HepG2 (cell line): ENCODE data around the gene AOX1. TPM values are rescaled to one million over a fixed set of nuclear protein-coding genes. Genes with fewer than 3 reads are reported as not detected.

Experiments
- ATAC-seq: fragments of 200-7000 bp; cut with Tn5 transposase; 3 replicates; pipeline ENCODE4 v1.9.1; 2020; ENCODE audit warnings: mild to moderate bottlenecking, moderate library complexity
- BruUV-seq: library from RNA; stranded (reverse); fragments of 400-500 nt; replicated peaks from 2 replicates; lab custom pipeline; 2021; lab: Mats Ljungman, UMichigan
- CTCF ChIA-PET: fragments of 300-600 bp; formaldehyde crosslinking; extraction: SDS; loops from one replicate; lab custom pipeline; 2021; ENCODE audit warnings: low total read pairs, inconsistent platforms, low intra/inter-chr PET ratio; lab: Yijun Ruan, JAX
- POLR2A ChIA-PET: fragments of 350-600 bp; sonication (Branson Sonifier 250); formaldehyde crosslinking; loops from one replicate; lab custom pipeline; 2020; ENCODE audit warnings: antibody characterized with exemption, inconsistent platforms; lab: Yijun Ruan, JAX
- DNase-seq: peaks from one replicate; pipeline ENCODE4 v3.0.0-alpha.2; 2015; ENCODE audit warnings: low spot score
- FAIRE-seq: peaks from 3 replicates; lab custom pipeline; 2011; peaks lifted over from hg19 to GRCh38; lab: Jason Lieb, UNC
- H2AFZ ChIP-seq: one replicate; pipeline ENCODE4 v1.6.1; 2011; ENCODE audit warnings: low read length, inconsistent platforms
- H3K27ac ChIP-seq: fragments of 300-600 bp; 3 replicates; pipeline ENCODE4 v1.8.0; 2011; ENCODE audit warnings: mixed run types, mild to moderate bottlenecking, mixed read lengths, low read length, inconsistent platforms; ENCODE audit not compliant: insufficient read depth; ENCODE audit errors: extremely low read length
- H3K27me3 ChIP-seq, 2 experiments: fragments of 200-600 bp in 1 of 2; 2 replicates in 1 of 2; 3 replicates in 1 of 2; pipeline versions ENCODE4 v1.6.0 to v1.8.0; 2011; ENCODE audit warnings: low read length in 2 of 2, mild to moderate bottlenecking in 2 of 2, moderate library complexity in 2 of 2, inconsistent platforms in 1 of 2; ENCODE audit not compliant: insufficient read depth in 2 of 2, control insufficient read depth in 1 of 2
- H3K36me3 ChIP-seq, 2 experiments: fragments of 200-600 bp in 1 of 2; replicated peaks in 1 of 2; 2 replicates in 1 of 2; 3 replicates in 1 of 2; pipeline versions ENCODE4 v1.5.1 to v1.8.0; 2011; ENCODE audit warnings: low read length in 2 of 2, inconsistent platforms in 1 of 2; ENCODE audit not compliant: insufficient read depth in 2 of 2, control insufficient read depth in 1 of 2
- H3K4me1 ChIP-seq: 2 replicates; pipeline ENCODE4 v1.5.1; 2012; ENCODE audit warnings: low read length, inconsistent platforms; ENCODE audit not compliant: insufficient read depth
- H3K4me2 ChIP-seq: 2 replicates; pipeline ENCODE4 v1.6.0; 2011; ENCODE audit warnings: low read depth, low read length, inconsistent platforms
- H3K4me3 ChIP-seq, 3 experiments: fragments of 200-600 bp in 1 of 3; sonication (generic), shearing (Covaris generic) in 1 of 3; replicated peaks in 1 of 3; 2 replicates each; pipeline ENCODE4 v1.5.1; 2011 to 2016; ENCODE audit warnings: low read length in 3 of 3, inconsistent platforms in 2 of 3, low read depth in 2 of 3, mild to moderate bottlenecking in 2 of 3, control low read depth in 1 of 3, mixed read lengths in 1 of 3; ENCODE audit not compliant: insufficient read depth in 1 of 3
- H3K79me2 ChIP-seq: one replicate; pipeline ENCODE4 v1.6.1; 2011; ENCODE audit warnings: low read length, inconsistent platforms; ENCODE audit not compliant: insufficient read depth
- H3K9ac ChIP-seq: 2 replicates; pipeline ENCODE4 v1.6.0; 2011; ENCODE audit warnings: mild to moderate bottlenecking, low read depth, low read length, inconsistent platforms; ENCODE audit not compliant: insufficient read depth
- H3K9me3 ChIP-seq: 2 replicates; pipeline ENCODE4 v1.5.1; 2012; ENCODE audit warnings: mild to moderate bottlenecking, low read length
- H4K20me1 ChIP-seq: 2 replicates; pipeline ENCODE4 v1.6.0; 2011; ENCODE audit warnings: inconsistent platforms, mild to moderate bottlenecking, low read length, moderate library complexity; ENCODE audit not compliant: insufficient read depth
- CEBPB ChIP-seq: IDR thresholded peaks from 2 replicates; pipeline ENCODE4 v1.6.1; 2011; ENCODE audit warnings: low read depth, low read length, improper control_type of control experiment, borderline replicate concordance
- EHMT2 ChIP-seq: fragments of 200-600 bp; sonication (generic); IDR thresholded peaks from 2 replicates; pipeline ENCODE4 v1.7.0; 2017; ENCODE audit warnings: antibody characterized with exemption, low read depth, low read length, borderline replicate concordance
- IKZF4 ChIP-seq: sonication (generic); formaldehyde crosslinking; IDR thresholded peaks from 2 replicates; pipeline ENCODE4 v1.5.1; 2020; ENCODE audit warnings: borderline replicate concordance, mild to moderate bottlenecking, low read depth, missing genetic modification reagents; ENCODE audit errors: not compliant biosample characterization
- KDM5B ChIP-seq: sonication (generic); formaldehyde crosslinking; IDR thresholded peaks from 2 replicates; pipeline ENCODE4 v1.4.0; 2020; ENCODE audit warnings: missing genetic modification reagents, mild to moderate bottlenecking, borderline replicate concordance
- STAG1 ChIP-seq: sonication (generic); formaldehyde crosslinking; IDR thresholded peaks from 2 replicates; pipeline ENCODE4 v1.4.0; 2020; ENCODE audit warnings: missing genetic modification reagents
- YEATS2 ChIP-seq: sonication (generic); formaldehyde crosslinking; IDR thresholded peaks from 2 replicates; pipeline ENCODE4 v1.4.0; 2020; ENCODE audit warnings: missing genetic modification reagents, borderline replicate concordance
- ZNF180 ChIP-seq: sonication (generic); formaldehyde crosslinking; IDR thresholded peaks from 2 replicates; pipeline ENCODE4 v1.4.0; 2020; ENCODE audit warnings: low read depth, missing genetic modification reagents, borderline replicate concordance
- ZNF577 ChIP-seq: sonication (generic); formaldehyde crosslinking; IDR thresholded peaks from 2 replicates; pipeline ENCODE4 v1.4.0; 2020; ENCODE audit warnings: mild to moderate bottlenecking, low read depth, missing genetic modification reagents, borderline replicate concordance
- ZNF747 ChIP-seq: sonication (generic); formaldehyde crosslinking; IDR thresholded peaks from 2 replicates; pipeline ENCODE4 v1.8.1; 2023; ENCODE audit warnings: missing genetic modification reagents, mild to moderate bottlenecking, borderline replicate concordance
- ZNF850 ChIP-seq: sonication (generic); formaldehyde crosslinking; conservative IDR thresholded peaks from 2 replicates; pipeline ENCODE4 v1.9.0; 2021; ENCODE audit warnings: mild to moderate bottlenecking, missing genetic modification reagents
- WGBS: methylation state at CpG from one replicate; pipeline ENCODE4 v1.1.6; 2017; ENCODE audit warnings: low lambda C conversion rate; 5-methylcytosine and 5-hydroxymethylcytosine counted together
- in situ Hi-C: cut with HindIII; loops from 2 replicates; pipeline ENCODE4 v1.10.0; 2017; ENCODE audit warnings: low pct_unique_long_range_greater_than_20kb; ENCODE audit not compliant: extremely low pct_ligation_motif_present
- intact Hi-C: fragments of 100-400 bp; cut with micrococcal nuclease; formaldehyde crosslinking; loops from one replicate; pipeline ENCODE4 v1.10.0; 2022; ENCODE audit not compliant: unreplicated experiment
- polyA plus RNA-seq, 8 experiments: library from polyadenylated mRNA; depleted of rRNA in 3 of 8; stranded (reverse) in 7 of 8; unstranded in 1 of 8; fragments of >200 nt; fragmentation: Illumina TruSeq in 4 of 8; extraction: Trizol in 4 of 8; gene quantifications; 2 replicates each; pipeline versions ENCODE4 v1.2.1 to v1.2.3, GENCODE V29; 2011 to 2016; ENCODE audit warnings: low read depth in 4 of 8, missing spikeins in 1 of 8, mixed read lengths in 1 of 8; ENCODE audit not compliant: insufficient read depth in 1 of 8
- total RNA-seq, 5 experiments: library from RNA; depleted of rRNA; stranded (reverse); fragments of >200 nt; fragmentation: Illumina TruSeq; extraction: Trizol; gene quantifications; 2 replicates each; pipeline ENCODE4 v1.2.3, GENCODE V29; 2016; ENCODE audit warnings: low read depth in 1 of 5
- TF ChIP-seq, protein P1 (sequence below), 2 experiments: fragments of 450-650 bp in 1 of 2; sonication (generic) in 1 of 2; formaldehyde crosslinking; IDR thresholded peaks; 2 replicates each; pipeline versions ENCODE4 v1.5.0 to v1.8.0; 2020 to 2022; ENCODE audit warnings: mild to moderate bottlenecking in 1 of 2, missing genetic modification reagents in 1 of 2
- TF ChIP-seq, protein P2 (sequence below): IDR thresholded peaks from 2 replicates; pipeline ENCODE4 v1.6.1; 2012; ENCODE audit warnings: low read depth, low read length, improper control_type of control experiment

Gene AOX1
- total and polyA plus RNA-seq, 2 of the 13 experiments (the other 11 are each of a cell fraction or from before 2014, with no cell fraction given) = 9.2 to 18.0 TPM

DNA sequence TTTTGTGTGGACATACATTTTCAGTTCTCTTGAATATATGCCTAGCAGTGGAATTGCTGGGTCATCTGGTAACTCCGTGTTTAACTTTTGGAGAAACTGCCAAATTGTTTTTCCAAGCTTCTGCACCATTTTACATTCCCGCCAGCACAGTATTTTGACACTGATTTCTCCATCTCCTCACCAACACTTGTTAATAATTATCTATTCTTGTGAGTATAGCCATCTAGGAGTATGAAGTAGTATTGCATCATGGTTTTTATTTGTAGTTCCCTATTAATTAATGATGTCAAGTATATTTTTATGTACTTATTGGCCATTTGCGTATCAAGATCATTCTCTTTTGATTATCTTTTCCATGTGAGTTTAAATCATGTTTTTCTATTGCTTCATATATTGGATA lies 17.9 kb upstream of the AOX1 start:
- ATAC-seq (no peak), FAIRE-seq (no peak), DNase-seq (no peak)
- H3K4me1 ChIP-seq = no peaks in the 10 kb centered on the region
- H3K9ac ChIP-seq = no peak overlapping the region
- H3K79me2 ChIP-seq = no peaks in the 10 kb centered on the region
- POLR2A ChIA-PET = no interaction called here
- no peaks in the 10 kb centered on the region for H4K20me1 ChIP-seq
- no peaks in the 10 kb centered on the region for H3K27me3 ChIP-seq
- CTCF ChIA-PET = no interaction called here
- no peaks in the 10 kb centered on the region for H3K9me3 ChIP-seq
- in situ Hi-C loops = no loop called here
- H3K27ac ChIP-seq = no peak overlapping the region
- 92% methylated on average over 3 of the region's 3 CpGs for WGBS
- H3K4me3 ChIP-seq = no peak overlapping the region
- H3K4me2 ChIP-seq = no peak overlapping the region
- intact Hi-C loops = no loop called here
- peaks cover 0 to 19% of the 10 kb centered on the region in 2 experiments; a peak in 3 of 5 replicates for H3K36me3 ChIP-seq
- no peak overlapping the region for H2AFZ ChIP-seq
- BruUV-seq = no TSS peak
- no peak for TF ChIP-seq KDM5B (CRISPR knock-in tag)
- TF ChIP-seq, protein P1, sequence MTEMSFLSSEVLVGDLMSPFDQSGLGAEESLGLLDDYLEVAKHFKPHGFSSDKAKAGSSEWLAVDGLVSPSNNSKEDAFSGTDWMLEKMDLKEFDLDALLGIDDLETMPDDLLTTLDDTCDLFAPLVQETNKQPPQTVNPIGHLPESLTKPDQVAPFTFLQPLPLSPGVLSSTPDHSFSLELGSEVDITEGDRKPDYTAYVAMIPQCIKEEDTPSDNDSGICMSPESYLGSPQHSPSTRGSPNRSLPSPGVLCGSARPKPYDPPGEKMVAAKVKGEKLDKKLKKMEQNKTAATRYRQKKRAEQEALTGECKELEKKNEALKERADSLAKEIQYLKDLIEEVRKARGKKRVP (CRISPR knock-in tag; IDR thresholded peaks at IDR 0.05) = peak; percentile 13 to 50; a peak in 2 of 4 replicates
- TF ChIP-seq YEATS2 (CRISPR knock-in tag) = no peak
- TF ChIP-seq ZNF180 (CRISPR knock-in tag) = no peak
- TF ChIP-seq ZNF577 (CRISPR knock-in tag) = no peak
- TF ChIP-seq, protein P2, sequence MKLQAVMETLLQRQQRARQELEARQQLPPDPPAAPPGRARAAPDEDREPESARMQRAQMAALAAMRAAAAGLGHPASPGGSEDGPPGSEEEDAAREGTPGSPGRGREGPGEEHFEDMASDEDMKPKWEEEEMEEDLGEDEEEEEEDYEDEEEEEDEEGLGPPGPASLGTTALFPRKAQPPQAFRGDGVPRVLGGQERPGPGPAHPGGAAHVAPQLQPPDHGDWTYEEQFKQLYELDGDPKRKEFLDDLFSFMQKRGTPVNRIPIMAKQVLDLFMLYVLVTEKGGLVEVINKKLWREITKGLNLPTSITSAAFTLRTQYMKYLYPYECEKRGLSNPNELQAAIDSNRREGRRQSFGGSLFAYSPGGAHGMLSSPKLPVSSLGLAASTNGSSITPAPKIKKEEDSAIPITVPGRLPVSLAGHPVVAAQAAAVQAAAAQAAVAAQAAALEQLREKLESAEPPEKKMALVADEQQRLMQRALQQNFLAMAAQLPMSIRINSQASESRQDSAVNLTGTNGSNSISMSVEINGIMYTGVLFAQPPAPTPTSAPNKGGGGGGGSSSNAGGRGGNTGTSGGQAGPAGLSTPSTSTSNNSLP = 0 out of 2 replicates have a peak, but pooled peaks have one; percentile 15
- no peak for TF ChIP-seq ZNF747 (CRISPR knock-in tag)
- no peak for TF ChIP-seq EHMT2
- TF ChIP-seq ZNF850 (CRISPR knock-in tag) = no peak
- TF ChIP-seq IKZF4 (CRISPR knock-in tag) = no peak
- peak; percentile 67; the same call in 1 of the 2 replicates for TF ChIP-seq CEBPB
- no peak for TF ChIP-seq STAG1 (CRISPR knock-in tag)
